ENCODE data around the gene SMIM35.
"Not testable (repeated sequence)": the region's sequence is repeated elsewhere in the genome, so short reads cannot be mapped to it uniquely, and the experiment has no call there.

Gene SMIM35

DNA sequence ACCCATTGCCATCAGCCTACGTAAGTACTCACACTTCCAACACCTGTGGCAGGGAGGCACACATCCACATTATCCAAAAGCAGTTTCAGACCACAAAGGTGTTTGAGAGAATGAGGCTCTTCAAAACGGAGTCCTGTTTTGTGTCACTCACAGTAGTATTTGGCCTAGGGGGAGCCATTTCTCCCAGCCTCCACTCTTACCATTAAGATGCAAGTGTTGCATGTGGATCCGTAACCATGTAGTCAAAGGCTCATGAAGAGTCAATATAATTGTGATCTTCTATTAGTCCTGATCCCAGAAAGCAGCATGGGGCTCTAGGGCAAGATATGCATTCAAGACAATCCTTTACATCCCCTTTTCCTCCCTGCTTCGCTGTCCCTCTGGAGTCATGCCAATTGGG is 59.1 kb downstream of the SMIM35 start:
- no peak for DNase-seq (ENCODE audit: low read depth)

DNA sequence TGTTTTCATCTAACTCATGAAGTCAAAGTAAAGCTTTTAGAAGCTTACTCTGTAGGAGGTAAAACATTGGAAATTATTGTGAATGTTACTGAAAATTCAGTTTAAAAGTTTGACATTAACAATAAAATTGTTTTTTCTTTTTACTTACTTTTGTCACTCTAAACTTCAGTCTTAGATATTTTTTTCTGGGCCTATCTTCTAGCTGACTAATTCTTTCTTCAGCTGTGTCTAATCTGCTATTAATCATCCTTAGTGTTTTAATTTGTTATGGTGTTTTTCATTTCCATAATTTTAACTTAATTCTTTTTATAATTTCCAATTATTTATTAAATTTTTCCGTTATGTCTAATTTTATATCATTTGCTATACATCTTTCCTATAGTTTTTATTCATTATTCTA is 65.6 kb downstream of the SMIM35 start:
- DNase-seq (ENCODE audit: low read depth), result no peak

DNA sequence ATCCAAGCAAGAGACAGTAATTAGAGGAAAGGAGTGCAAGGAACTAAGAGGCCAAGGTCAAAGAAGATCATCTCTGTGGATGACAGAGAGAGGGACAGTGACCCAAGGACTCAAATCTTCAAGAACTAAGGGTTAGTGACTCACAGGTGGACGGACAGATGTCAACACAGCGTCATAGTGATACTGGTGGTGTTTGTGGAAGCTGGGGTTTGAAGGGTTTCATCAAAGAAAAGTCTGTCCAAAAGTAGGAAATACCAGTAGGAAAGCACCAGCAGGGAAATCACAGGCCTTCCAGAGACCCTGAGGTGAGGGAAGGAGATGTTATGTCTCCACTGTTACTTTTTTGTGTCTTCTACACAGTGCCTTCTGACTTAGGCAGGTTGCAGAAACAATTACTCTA is 68.4 kb downstream of the SMIM35 start:
- DNase-seq (ENCODE audit: low read depth), result no peak

- DNase-seq (ENCODE audit: low read depth), result no peak
Observed at GRCh38 chr11:118017631-118018315, 69.0 kb downstream of the SMIM35 start.

- DNase-seq (ENCODE audit: low read depth), result no peak
Observed at GRCh38 chr11:118017111-118017510, 69.7 kb downstream of the SMIM35 start.

DNA sequence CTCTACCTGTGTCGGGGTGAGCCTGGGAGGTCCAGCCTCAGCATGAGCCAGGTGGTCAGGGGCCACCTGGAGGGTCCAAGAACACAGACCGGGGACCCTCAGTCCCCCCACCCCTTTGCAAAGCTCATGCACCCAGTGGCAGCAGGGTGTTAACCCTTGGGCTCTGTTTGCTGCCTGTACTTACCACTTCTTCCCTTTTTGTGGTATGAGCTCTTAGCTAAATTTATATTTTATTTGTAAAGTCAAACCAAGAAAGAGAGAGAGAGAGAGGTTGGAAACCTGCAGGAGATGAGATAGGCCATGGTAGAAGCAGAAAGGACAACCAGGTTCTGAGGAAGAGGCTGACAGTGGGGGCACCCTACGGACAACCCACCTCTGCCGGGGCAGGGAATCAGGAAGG is 70.7 kb downstream of the SMIM35 start:
- DNase-seq (ENCODE audit: low read depth), result no peak

- no peak for DNase-seq (ENCODE audit: low read depth)
Observed at GRCh38 chr11:118015385-118015841, 71.3 kb downstream of the SMIM35 start.

DNA sequence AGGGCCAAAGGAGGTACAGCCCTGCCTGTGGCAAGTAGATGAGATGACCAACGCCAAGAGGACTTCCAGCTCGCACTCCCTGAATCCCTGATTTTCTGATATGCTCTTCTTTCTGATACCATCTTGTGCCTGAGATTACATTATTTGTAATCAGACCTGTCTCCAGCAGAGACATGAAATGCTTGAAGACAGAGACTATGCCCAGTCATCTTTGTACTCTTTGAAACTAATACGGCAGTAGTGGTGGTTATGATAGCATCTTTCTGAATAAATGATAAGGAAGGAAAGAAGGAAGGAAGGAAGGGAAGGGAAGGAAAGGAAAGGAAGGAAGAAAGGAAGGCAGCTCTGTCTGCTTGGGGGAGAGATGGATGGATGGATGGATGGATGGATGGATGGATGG is 72.7 kb downstream of the SMIM35 start:
- no peak for DNase-seq (ENCODE audit: low read depth)

DNA sequence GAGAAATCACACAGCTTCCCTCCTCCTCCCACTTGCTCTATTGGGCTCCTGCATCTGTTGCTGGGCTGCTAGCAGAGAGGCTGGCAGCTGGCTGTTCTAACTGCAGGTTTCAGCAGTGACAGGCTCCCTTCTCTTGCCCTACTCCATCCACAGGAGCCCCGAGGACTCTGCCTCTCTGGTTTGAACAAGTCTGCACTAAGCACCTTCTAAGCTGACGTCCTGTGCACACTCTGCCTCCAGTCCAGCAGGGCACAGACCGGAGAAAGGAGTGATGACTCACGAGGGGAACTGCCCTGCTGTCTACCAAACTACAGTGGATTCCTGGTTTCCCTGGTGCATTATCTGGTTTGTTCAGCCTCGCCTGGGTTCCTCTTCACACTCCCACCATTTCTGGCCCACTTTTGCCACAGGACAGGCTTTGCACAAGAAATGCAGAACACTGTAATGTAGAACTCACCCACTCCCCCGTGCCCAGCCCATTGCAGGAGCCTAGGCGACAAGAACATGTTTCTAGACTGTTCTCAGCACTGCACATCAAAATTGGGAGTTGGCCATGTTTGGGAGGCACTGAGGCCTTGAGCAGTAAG is 74.6 kb downstream of the SMIM35 start:
- no peak for DNase-seq (ENCODE audit: low read depth)

GRCh38 chr11:118010738-118011461 is 75.9 kb downstream of the SMIM35 start:
- DNase-seq (ENCODE audit: low read depth), result no peak

DNA sequence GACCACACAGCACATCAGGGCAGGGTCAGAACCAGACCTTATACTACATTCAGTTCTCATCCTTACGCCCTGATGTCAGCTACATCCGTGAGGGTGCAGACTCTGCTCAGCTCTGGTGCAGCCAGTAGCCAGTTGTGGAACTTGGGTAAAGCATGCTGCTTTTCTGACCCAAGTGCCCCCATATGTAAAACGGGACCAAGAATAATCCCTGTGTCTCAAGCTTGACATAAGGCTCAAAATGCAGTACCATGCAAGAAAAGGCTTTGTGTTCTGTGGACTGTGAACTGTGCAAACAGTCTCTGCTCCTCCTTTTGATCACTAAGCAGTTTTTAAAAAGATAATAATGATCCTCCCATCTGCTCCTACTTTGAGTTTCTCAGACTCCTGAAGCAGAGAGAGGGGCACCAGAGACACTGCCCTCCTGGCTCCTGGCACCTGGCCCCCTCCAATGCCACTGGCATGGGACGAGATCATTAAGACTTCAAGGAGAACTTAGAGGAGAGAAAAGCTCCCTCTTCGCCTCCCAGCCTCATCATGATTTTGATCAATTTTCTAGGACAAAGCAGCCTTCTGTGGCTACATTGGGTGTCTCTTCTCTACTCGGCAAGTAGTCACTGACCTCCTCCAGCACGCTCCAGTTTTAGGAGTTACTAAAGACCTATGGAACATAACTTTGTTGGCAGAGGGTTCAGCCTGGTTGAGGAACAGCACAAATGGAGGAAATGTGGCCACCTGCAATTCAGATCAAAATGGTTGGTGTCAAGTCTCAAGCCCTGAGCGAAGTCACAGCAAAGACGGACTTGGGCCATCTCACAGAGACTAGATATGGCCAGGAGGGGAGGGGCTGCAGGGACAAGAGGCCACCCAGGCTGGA is 76.7 kb downstream of the SMIM35 start:
- no peak for DNase-seq (ENCODE audit: low read depth)

DNA sequence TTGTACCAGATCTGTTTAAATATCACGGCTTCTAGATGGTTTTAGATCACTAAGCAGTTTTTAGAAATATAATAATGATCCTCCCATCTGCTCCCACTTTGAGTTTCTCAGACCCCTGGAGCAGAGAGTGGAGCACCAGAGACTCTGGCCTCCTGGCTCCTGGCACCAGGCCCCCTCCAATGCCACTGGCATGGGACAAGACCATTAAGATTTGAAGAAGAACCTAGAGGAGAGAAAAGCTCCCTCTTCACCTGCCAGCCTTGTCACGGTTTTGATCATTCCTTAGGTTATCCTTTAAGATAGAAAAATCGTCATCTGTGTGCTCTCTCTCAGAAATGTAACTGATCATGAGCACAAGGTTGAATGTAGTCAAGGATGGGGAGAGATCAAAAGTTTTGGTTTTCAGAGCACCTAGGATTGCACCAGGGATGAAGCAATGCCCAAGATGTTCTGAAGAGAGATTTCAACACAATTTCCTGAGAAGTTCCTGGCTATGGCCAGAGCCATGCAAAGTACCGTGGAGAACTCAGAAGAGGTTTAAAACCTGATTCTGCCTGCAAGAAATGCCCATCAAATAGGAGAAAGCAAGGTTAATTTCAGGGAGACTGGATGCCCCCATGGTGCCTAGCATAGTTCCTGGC is 78.4 kb downstream of the SMIM35 start:
- no peak for DNase-seq (ENCODE audit: low read depth)

DNA sequence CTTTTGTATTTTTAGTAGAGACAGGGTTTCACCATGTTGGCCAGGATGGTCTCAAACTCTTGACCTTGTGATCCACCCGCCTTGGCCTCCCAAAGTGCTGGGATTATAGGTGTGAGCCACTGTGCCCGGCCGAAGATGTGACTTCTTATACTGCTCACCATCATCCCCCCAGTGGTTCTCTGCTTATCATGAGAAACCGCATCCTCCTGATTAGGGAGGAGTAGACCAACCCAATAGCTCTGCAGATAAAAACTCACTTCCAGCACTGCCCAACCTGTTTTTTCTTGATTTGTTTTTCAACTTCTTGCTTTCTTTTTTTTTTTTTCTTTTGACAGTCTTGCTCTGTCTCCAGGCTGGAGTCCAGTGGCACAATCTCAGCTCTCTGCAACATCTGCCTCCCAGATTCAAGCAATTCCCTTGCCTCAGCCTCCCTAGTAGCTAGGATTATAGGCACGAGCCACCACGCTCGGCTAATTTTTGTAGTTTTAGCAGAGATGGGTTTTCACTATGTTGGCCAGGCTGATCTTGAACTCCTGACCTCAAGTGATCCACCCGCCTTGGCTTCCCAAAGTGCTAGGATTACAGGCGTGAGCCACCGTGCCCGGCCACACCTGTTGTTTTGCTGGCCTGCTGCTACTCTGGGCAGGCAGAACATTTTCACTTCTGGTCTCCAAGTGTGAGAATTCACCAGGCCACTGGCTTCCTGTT is 79.0 kb downstream of the SMIM35 start:
- not testable (repeated sequence) for DNase-seq (ENCODE audit: low read depth)

DNA sequence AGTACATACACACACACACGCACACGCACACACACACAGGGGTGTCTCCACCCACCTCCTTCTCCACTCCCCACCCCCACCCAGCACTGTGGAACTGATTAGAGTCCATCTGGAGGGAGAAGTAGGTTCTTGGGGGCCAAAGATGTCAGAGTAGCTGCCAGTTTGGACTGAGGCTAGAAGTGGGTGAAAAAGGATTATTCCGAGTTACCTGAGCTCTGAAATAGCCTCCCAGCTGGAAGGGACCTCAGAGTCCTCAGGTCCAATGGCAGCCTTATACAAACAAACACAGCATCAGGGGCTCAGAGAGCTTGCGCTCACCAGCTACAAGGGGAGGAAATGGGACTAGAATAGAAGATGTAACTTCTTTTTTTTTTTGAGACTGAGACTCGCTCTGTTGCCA is 79.7 kb downstream of the SMIM35 start:
- no peak for DNase-seq (ENCODE audit: low read depth)

DNA sequence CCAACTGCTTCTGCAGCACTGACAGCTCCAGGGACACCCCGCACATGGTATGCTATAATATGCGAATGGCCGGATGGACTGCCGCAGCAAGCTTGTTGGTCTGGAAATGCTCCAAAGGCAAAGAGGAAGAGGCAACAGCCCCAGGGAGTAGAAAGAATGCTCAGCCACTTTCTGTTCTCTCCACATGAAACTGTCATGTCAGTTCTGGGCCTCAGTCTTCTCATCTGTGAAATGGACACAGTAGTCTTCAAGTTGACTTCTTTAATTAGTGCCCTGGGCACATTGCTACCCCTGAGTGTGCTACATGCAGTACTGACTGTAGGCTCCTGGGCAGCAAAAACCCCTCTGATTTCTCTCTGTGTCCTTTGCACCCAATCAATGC is 80.6 kb downstream of the SMIM35 start:
- no peak for DNase-seq (ENCODE audit: low read depth)

- no peak for DNase-seq (ENCODE audit: low read depth)
Observed at GRCh38 chr11:118005224-118006152, 81.3 kb downstream of the SMIM35 start.

- DNase-seq (ENCODE audit: low read depth), result no peak
Observed at GRCh38 chr11:118004543-118005223, 82.1 kb downstream of the SMIM35 start.

- DNase-seq (ENCODE audit: low read depth), result no peak
Observed at GRCh38 chr11:118003456-118003855, 83.3 kb downstream of the SMIM35 start.
